ENCODE data around the gene COL6A2.

DNA sequence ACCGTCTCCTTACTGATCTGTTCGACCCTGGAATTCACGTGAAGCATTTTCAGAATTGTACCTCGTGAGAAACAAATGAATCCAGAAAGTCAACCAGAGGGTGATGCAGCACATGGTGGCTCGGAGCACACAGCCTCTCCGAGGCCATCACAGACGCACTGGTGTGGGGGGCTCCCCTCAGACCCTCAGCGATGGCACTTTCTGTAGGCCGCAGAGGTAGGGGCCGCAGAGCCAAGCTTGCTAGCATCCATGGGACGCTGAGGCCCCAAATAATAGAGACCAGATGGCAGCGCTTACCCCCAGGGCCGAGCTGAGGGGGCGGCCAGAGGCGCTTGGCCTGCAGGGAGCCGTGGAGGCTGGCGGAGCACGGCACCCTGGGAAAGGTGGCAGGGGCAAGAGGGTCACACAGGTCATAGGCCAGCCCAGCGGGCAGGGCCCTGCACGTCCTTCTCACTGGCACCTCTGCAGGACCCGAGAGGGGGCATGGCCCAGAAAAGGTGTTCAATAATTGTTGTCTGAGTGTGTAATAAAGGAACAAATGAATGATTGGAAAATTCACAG is 28.1 kb upstream of the COL6A2 start:
- no peak for TF ChIP-seq CTCF (IDR thresholded peaks at IDR 0.05 in 2 of 3, conservative IDR thresholded peaks at IDR 0.05 in 1 of 3; ENCODE audit: borderline replicate concordance in 1 of 3, insufficient read depth in 1 of 3, low read depth in 2 of 3, low read length in 2 of 3)
- TF ChIP-seq YY1 (IDR thresholded peaks at IDR 0.05; ENCODE audit: extremely low read depth, insufficient replicate concordance, low read depth, low read length): no peak
- TF ChIP-seq POLR2A (IDR thresholded peaks at IDR 0.05; ENCODE audit: borderline replicate concordance, extremely low read depth, insufficient read depth, insufficient read length): no peak

All from HCT116 (cell line).